Measurements from ENCODE around the gene EPHA4.

Gene EPHA4

DNA sequence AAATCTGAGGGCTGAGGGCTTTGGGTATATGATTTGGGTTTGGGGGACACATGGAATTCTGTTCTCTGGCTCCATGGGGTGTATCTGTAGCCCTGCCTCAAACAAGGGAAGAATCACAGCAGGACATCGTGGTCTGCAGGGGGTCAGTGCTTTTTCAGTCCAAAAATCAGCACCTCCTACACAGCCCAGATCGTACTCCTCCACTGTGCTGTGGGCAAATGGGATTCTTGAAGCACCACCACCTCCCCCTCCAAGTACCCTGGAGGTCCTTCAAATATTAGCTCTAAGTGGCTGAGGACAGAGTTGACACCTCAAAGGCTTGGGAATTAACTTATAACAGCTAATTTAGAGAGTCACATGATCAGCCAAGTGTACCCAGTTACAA, 41.5 kb downstream of the EPHA4 start:
- peak overlapping the region; percentile 75 to 92 for H3K18ac ChIP-seq (ENCODE audit: low read depth in 1 of 2, low read length in 2 of 2)
- no peak overlapping the region for H2BK15ac ChIP-seq (ENCODE audit: low read depth, poor library complexity, severe bottlenecking)
- no peaks in the 10 kb centered on the region for H3K9me3 ChIP-seq (ENCODE audit: control insufficient read depth, low read length)
- peak overlapping the region in 1 of 2 experiments; percentile 34 for H3K4ac ChIP-seq (ENCODE audit: low read depth in 1 of 2, low read length in 2 of 2)
- H3K4me1 ChIP-seq (ENCODE audit: control insufficient read depth, insufficient read depth, low read depth, low read length): peaks cover 15% of the 10 kb centered on the region
- peak overlapping the region; percentile 51 for H3K9ac ChIP-seq (ENCODE audit: low read length)
- peak overlapping the region; percentile 76 for H4K91ac ChIP-seq (ENCODE audit: low read length)
- H3K14ac ChIP-seq (ENCODE audit: low read length in 2 of 2): no peak overlapping the region
- whole genome bisulfite sequencing: 64% methylated on average over 2 of the region's 2 CpGs
- H2BK5ac ChIP-seq (ENCODE audit: low read depth, low read length, poor library complexity, severe bottlenecking): peak overlapping the region; percentile 85
- H4K8ac ChIP-seq (ENCODE audit: low read length): peak overlapping the region; percentile 52
- peak overlapping the region; percentile 54 for H3K4me2 ChIP-seq (ENCODE audit: low read length, poor library complexity, severe bottlenecking)
- H3K4me3 ChIP-seq (ENCODE audit: insufficient read depth in 1 of 2, low read depth in 1 of 2, low read length in 2 of 2): peak overlapping the region in 1 of 2 experiments; percentile 48
- H3K23ac ChIP-seq (ENCODE audit: low read length in 2 of 2): no peak overlapping the region
- peak overlapping the region; percentile 93 for H3K27ac ChIP-seq (ENCODE audit: low read length, poor library complexity, severe bottlenecking)
- no peak overlapping the region for H2AFZ ChIP-seq (ENCODE audit: low read depth, low read length)
- H3K27me3 ChIP-seq (ENCODE audit: control insufficient read depth in 1 of 2, insufficient read depth in 1 of 2, low read length in 2 of 2): no peaks in the 10 kb centered on the region
- peak overlapping the region; percentile 59 to 88 for H2BK12ac ChIP-seq (ENCODE audit: low read length in 2 of 2)
- DNase-seq: no peak
- H2BK120ac ChIP-seq (ENCODE audit: low read depth, low read length): peak overlapping the region; percentile 96
- peaks cover 14% of the 10 kb centered on the region for H3K79me1 ChIP-seq (replicated peaks; ENCODE audit: low read length, poor library complexity, severe bottlenecking)
- H3K36me3 ChIP-seq (ENCODE audit: control insufficient read depth in 1 of 2, insufficient read depth in 2 of 2, low read depth in 1 of 2, low read length in 2 of 2): peaks cover 0 to 4% of the 10 kb centered on the region in 2 experiments
- H2AK5ac ChIP-seq (ENCODE audit: low read length, severe bottlenecking): peak overlapping the region; percentile 65

- Histone ChIP-seq H3K36me3 (ENCODE audit: control insufficient read depth in 1 of 2, insufficient read depth in 2 of 2, low read depth in 1 of 2, low read length in 2 of 2) (peaks cover 3 to 4% of the 10 kb centered on the region in 2 experiments), H2BK12ac (ENCODE audit: low read length in 2 of 2) (peak overlapping the region; percentile 59 to 88), H3K27ac (ENCODE audit: low read length, poor library complexity, severe bottlenecking) (peak overlapping the region; percentile 93), H3K4me2 (ENCODE audit: low read length, poor library complexity, severe bottlenecking) (peak overlapping the region; percentile 54), H2AK5ac (ENCODE audit: low read length, severe bottlenecking) (peak overlapping the region; percentile 65), H2AFZ (ENCODE audit: low read depth, low read length) (no peak overlapping the region), H3K14ac (ENCODE audit: low read length in 2 of 2) (no peak overlapping the region), H3K4ac (ENCODE audit: low read depth in 1 of 2, low read length in 2 of 2) (peak overlapping the region in 1 of 2 experiments; percentile 34), H2BK5ac (ENCODE audit: low read depth, low read length, poor library complexity, severe bottlenecking) (peak overlapping the region; percentile 85), H4K91ac (ENCODE audit: low read length) (peak overlapping the region; percentile 76), H3K23ac (ENCODE audit: low read length in 2 of 2) (no peak overlapping the region), H3K9ac (ENCODE audit: low read length) (peak overlapping the region; percentile 51), H3K4me1 (ENCODE audit: control insufficient read depth, insufficient read depth, low read depth, low read length) (peaks cover 15% of the 10 kb centered on the region), H3K9me3 (ENCODE audit: control insufficient read depth, low read length) (no peaks in the 10 kb centered on the region), H3K27me3 (ENCODE audit: control insufficient read depth in 1 of 2, insufficient read depth in 1 of 2, low read length in 2 of 2) (no peaks in the 10 kb centered on the region), H3K18ac (ENCODE audit: low read depth in 1 of 2, low read length in 2 of 2) (peak overlapping the region; percentile 75 to 92), H2BK120ac (ENCODE audit: low read depth, low read length) (peak overlapping the region; percentile 96), H3K79me1 (replicated peaks; ENCODE audit: low read length, poor library complexity, severe bottlenecking) (peaks cover 15% of the 10 kb centered on the region), H4K8ac (ENCODE audit: low read length) (peak overlapping the region; percentile 87), H2BK15ac (ENCODE audit: low read depth, poor library complexity, severe bottlenecking) (no peak overlapping the region), H3K4me3 (ENCODE audit: insufficient read depth in 1 of 2, low read depth in 1 of 2, low read length in 2 of 2) (peak overlapping the region in 1 of 2 experiments; percentile 48)
- peak; percentile 85 for DNase-seq
- 47% methylated on average over 6 of the region's 10 CpGs for WGBS
Observed at GRCh38 chr2:221529943-221530652, 42.0 kb downstream of the EPHA4 start.

- H3K23ac ChIP-seq (ENCODE audit: low read length in 2 of 2): no peak overlapping the region
- H2AFZ ChIP-seq (ENCODE audit: low read depth, low read length): no peak overlapping the region
- no peak overlapping the region for H3K4me3 ChIP-seq (ENCODE audit: insufficient read depth in 1 of 2, low read depth in 1 of 2, low read length in 2 of 2)
- WGBS: 75% methylated on average over 5 of the region's 8 CpGs
- no peak overlapping the region for H3K14ac ChIP-seq (ENCODE audit: low read length in 2 of 2)
- H4K8ac ChIP-seq (ENCODE audit: low read length): peak overlapping the region; percentile 78
- H3K4me2 ChIP-seq (ENCODE audit: low read length, poor library complexity, severe bottlenecking): no peak overlapping the region
- no peak overlapping the region for H2BK15ac ChIP-seq (ENCODE audit: low read depth, poor library complexity, severe bottlenecking)
- peak overlapping the region; percentile 74 for H4K91ac ChIP-seq (ENCODE audit: low read length)
- H3K79me1 ChIP-seq (replicated peaks; ENCODE audit: low read length, poor library complexity, severe bottlenecking): peaks cover 14% of the 10 kb centered on the region
- no peak for DNase-seq
- no peaks in the 10 kb centered on the region for H3K27me3 ChIP-seq (ENCODE audit: control insufficient read depth in 1 of 2, insufficient read depth in 1 of 2, low read length in 2 of 2)
- peak overlapping the region; percentile 93 for H3K27ac ChIP-seq (ENCODE audit: low read length, poor library complexity, severe bottlenecking)
- peak overlapping the region; percentile 78 to 95 for H2BK12ac ChIP-seq (ENCODE audit: low read length in 2 of 2)
- peak overlapping the region; percentile 51 for H3K9ac ChIP-seq (ENCODE audit: low read length)
- H2BK120ac ChIP-seq (ENCODE audit: low read depth, low read length): peak overlapping the region; percentile 74
- H3K18ac ChIP-seq (ENCODE audit: low read depth in 1 of 2, low read length in 2 of 2): peak overlapping the region; percentile 87 to 93
- H3K4ac ChIP-seq (ENCODE audit: low read depth in 1 of 2, low read length in 2 of 2): peak overlapping the region; percentile 54 to 93
- H3K4me1 ChIP-seq (ENCODE audit: control insufficient read depth, insufficient read depth, low read depth, low read length): peaks cover 15% of the 10 kb centered on the region
- peak overlapping the region; percentile 74 for H2BK5ac ChIP-seq (ENCODE audit: low read depth, low read length, poor library complexity, severe bottlenecking)
- no peaks in the 10 kb centered on the region for H3K9me3 ChIP-seq (ENCODE audit: control insufficient read depth, low read length)
- peak overlapping the region; percentile 96 for H2AK5ac ChIP-seq (ENCODE audit: low read length, severe bottlenecking)
- H3K36me3 ChIP-seq (ENCODE audit: control insufficient read depth in 1 of 2, insufficient read depth in 2 of 2, low read depth in 1 of 2, low read length in 2 of 2): peaks cover 3 to 4% of the 10 kb centered on the region in 2 experiments
Observed at GRCh38 chr2:221529177-221529942, 42.7 kb downstream of the EPHA4 start.

DNA sequence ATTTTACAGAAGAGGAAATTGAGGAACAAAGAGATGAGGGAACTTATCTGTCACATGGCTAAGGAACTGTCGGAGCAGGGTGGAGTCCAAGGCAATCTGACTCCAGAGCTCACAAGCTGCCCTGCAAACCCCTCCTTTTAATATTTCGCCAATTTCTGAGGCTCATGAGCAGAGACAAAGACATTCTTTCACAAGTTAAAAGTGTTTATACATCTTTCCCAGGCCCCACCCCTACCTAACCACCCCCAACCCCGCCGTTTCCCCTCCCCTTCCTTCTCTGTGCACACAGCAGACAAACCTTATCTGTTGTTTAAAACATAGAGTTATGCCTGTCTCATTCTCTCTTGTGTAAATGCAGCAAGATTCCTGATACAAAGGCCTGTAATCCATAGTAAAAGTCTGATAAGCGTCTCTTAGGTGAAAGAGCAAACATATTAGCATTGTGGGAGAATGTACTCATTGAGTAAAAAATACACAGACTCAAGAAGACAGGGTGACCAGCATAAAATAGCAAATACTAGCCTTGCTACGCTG, 44.3 kb downstream of the EPHA4 start:
- H3K79me1 ChIP-seq (replicated peaks; ENCODE audit: low read length, poor library complexity, severe bottlenecking): peaks cover 16% of the 10 kb centered on the region
- H2BK5ac ChIP-seq (ENCODE audit: low read depth, low read length, poor library complexity, severe bottlenecking): no peak overlapping the region
- H2BK120ac ChIP-seq (ENCODE audit: low read depth, low read length): no peak overlapping the region

More for the DNA sequence above, 44.3 kb downstream of the EPHA4 start:
- peak overlapping the region; percentile 6 for H2BK15ac ChIP-seq (ENCODE audit: low read depth, poor library complexity, severe bottlenecking)
- no peak overlapping the region for H3K4ac ChIP-seq (ENCODE audit: low read depth in 1 of 2, low read length in 2 of 2)
- H3K18ac ChIP-seq (ENCODE audit: low read depth in 1 of 2, low read length in 2 of 2): peak overlapping the region in 1 of 2 experiments; percentile 65
- peak; percentile 18 for DNase-seq
- H3K14ac ChIP-seq (ENCODE audit: low read length in 2 of 2): no peak overlapping the region
- H2AK5ac ChIP-seq (ENCODE audit: low read length, severe bottlenecking): no peak overlapping the region
- H3K27ac ChIP-seq (ENCODE audit: low read length, poor library complexity, severe bottlenecking): peak overlapping the region; percentile 65
- no peak overlapping the region for H4K91ac ChIP-seq (ENCODE audit: low read length)
- H2BK12ac ChIP-seq (ENCODE audit: low read length in 2 of 2): no peak overlapping the region
- 45% methylated on average over 5 of the region's 6 CpGs for WGBS
- no peak overlapping the region for H3K4me3 ChIP-seq (ENCODE audit: insufficient read depth in 1 of 2, low read depth in 1 of 2, low read length in 2 of 2)
- H3K9me3 ChIP-seq (ENCODE audit: control insufficient read depth, low read length): no peaks in the 10 kb centered on the region
- H3K36me3 ChIP-seq (ENCODE audit: control insufficient read depth in 1 of 2, insufficient read depth in 2 of 2, low read depth in 1 of 2, low read length in 2 of 2): peaks cover 6 to 11% of the 10 kb centered on the region in 2 experiments
- peaks cover 15% of the 10 kb centered on the region for H3K4me1 ChIP-seq (ENCODE audit: control insufficient read depth, insufficient read depth, low read depth, low read length)
- H3K4me2 ChIP-seq (ENCODE audit: low read length, poor library complexity, severe bottlenecking): no peak overlapping the region
- no peaks in the 10 kb centered on the region for H3K27me3 ChIP-seq (ENCODE audit: control insufficient read depth in 1 of 2, insufficient read depth in 1 of 2, low read length in 2 of 2)
- H4K8ac ChIP-seq (ENCODE audit: low read length): no peak overlapping the region
- H3K23ac ChIP-seq (ENCODE audit: low read length in 2 of 2): no peak overlapping the region
- no peak overlapping the region for H3K9ac ChIP-seq (ENCODE audit: low read length)
- H2AFZ ChIP-seq (ENCODE audit: low read depth, low read length): no peak overlapping the region
